Gastrocnemius medialis (tissue), 4 donors: ENCODE measurements around the gene THADA. TPM values are rescaled to one million over a fixed set of nuclear protein-coding genes. Genes with fewer than 3 reads are reported as not detected.
"Not testable (repeated sequence)": the region's sequence is repeated elsewhere in the genome, so short reads cannot be mapped to it uniquely, and the experiment has no call there.

Experiments used
- ATAC-seq, 2 donors: fragments of 150-250 bp; one replicate each; pipeline ENCODE4 v1.9.1; 2016
- DNase-seq, 2 donors: peaks; one replicate each; pipeline ENCODE4 v3.0.0-alpha.2; 2019
- H3K27ac ChIP-seq, 4 donors: fragments of 200-600 bp; sonication (generic); 1 replicate in 1 of 4; 2 replicates in 3 of 4; pipeline ENCODE4 v1.5.1; 2016 to 2018; ENCODE audit warnings: mild to moderate bottlenecking in 2 of 4, moderate library complexity in 1 of 4
- H3K27me3 ChIP-seq, 3 donors: fragments of 200-600 bp; sonication (generic) in 2 of 3; 1 replicate in 1 of 3; 2 replicates in 2 of 3; pipeline versions ENCODE4 v1.5.1 to v1.6.0; 2016 to 2019; ENCODE audit warnings: mild to moderate bottlenecking in 1 of 3, moderate library complexity in 1 of 3
- H3K36me3 ChIP-seq, 2 donors: fragments of 200-600 bp; sonication (generic) in 1 of 2; one replicate each; pipeline ENCODE4 v1.5.1; 2017 to 2018
- H3K4me1 ChIP-seq, 2 donors: fragments of 200-600 bp; sonication (generic) in 1 of 2; one replicate each; pipeline ENCODE4 v1.5.1; 2016 to 2017; ENCODE audit warnings: mild to moderate bottlenecking in 2 of 2
- H3K4me3 ChIP-seq, 4 donors: fragments of 200-600 bp; sonication (generic) in 3 of 4; 1 replicate in 1 of 4; 2 replicates in 3 of 4; pipeline ENCODE4 v1.5.1; 2016 to 2019; ENCODE audit warnings: mild to moderate bottlenecking in 2 of 4
- H3K9me3 ChIP-seq, 3 donors: fragments of 200-600 bp; sonication (generic) in 2 of 3; 1 replicate in 1 of 3; 2 replicates in 2 of 3; pipeline ENCODE4 v1.5.1; 2016 to 2019
- CTCF ChIP-seq, 5 experiments: fragments of 450-650 bp in 3 of 5; fragments of 200-600 bp in 2 of 5; sonication (generic) in 2 of 5; IDR thresholded peaks in 4 of 5; conservative IDR thresholded peaks in 1 of 5; 1 replicate in 4 of 5; 2 replicates in 1 of 5; pipeline ENCODE4 v1.5.1; 2016 to 2019; ENCODE audit warnings: antibody characterized with exemption in 5 of 5, mild to moderate bottlenecking in 3 of 5, moderate library complexity in 3 of 5
- POLR2A ChIP-seq, 2 donors: fragments of 450-650 bp; IDR thresholded peaks; one replicate each; pipeline ENCODE4 v1.6.1; 2017; ENCODE audit warnings: antibody characterized with exemption in 2 of 2, mild to moderate bottlenecking in 2 of 2, moderate library complexity in 2 of 2
- in situ Hi-C, 4 donors: fragments of 200-750 bp; cut with MboI; loops; one replicate each; pipeline versions ENCODE4 v1.15.0 to v1.8.0; 2017; ENCODE audit warnings: low sequenced_read_pairs in 4 of 4
- intact Hi-C: fragments of 100-400 bp; cut with DNase I; formaldehyde crosslinking; loops from one replicate; pipeline ENCODE4 v1.15.1; 2023; ENCODE audit warnings: low total_unique reads
- total RNA-seq, 4 donors: library from RNA; depleted of rRNA; stranded (reverse); fragments of >200 nt; gene quantifications; one replicate each; pipeline versions ENCODE4 v1.1.0 to v1.2.3, GENCODE V29; 2016

The THADA gene
- total RNA-seq, 4 donors from 2014 or later: 13.6 to 19.0 (median 16.2) TPM

- Histone ChIP-seq H3K4me1 (peaks cover 23 to 35% of the 10 kb centered on the region in 2 donors), H3K36me3 (no peaks in the 10 kb centered on the region), H3K27me3 (no peaks in the 10 kb centered on the region), H3K27ac (peak overlapping the region in 3 of 4 donors; percentile 1 to 57 (median 2)), H3K9me3 (no peaks in the 10 kb centered on the region), H3K4me3 (no peak overlapping the region)
- intact Hi-C loops (loop anchor here (5.0 kb wide), 1 partner anchor 33 kb away; no protein-coding TSS in a partner anchor), in situ Hi-C loops (no loop called here)
- TF ChIP-seq POLR2A (IDR thresholded peaks at IDR 0.05): no peak
- no peak for TF ChIP-seq CTCF (IDR thresholded peaks at IDR 0.05 in 4 of 5, conservative IDR thresholded peaks at IDR 0.05 in 1 of 5)
- ATAC-seq (no peak), DNase-seq (no peak)
Observed at GRCh38 chr2:43300222-43300621, 295.6 kb downstream of the THADA start.

GRCh38 chr2:43298500-43298899 is 297.3 kb downstream of the THADA start:
- Histone ChIP-seq H3K9me3 (no peaks in the 10 kb centered on the region), H3K4me3 (no peak overlapping the region), H3K36me3 (no peaks in the 10 kb centered on the region), H3K4me1 (peaks cover 20 to 36% of the 10 kb centered on the region in 2 donors), H3K27me3 (no peaks in the 10 kb centered on the region), H3K27ac (no peak overlapping the region)
- no peak for DNase-seq
- no peak for ATAC-seq
- in situ Hi-C loops (no loop called here), intact Hi-C loops (no loop called here)
- TF ChIP-seq CTCF (IDR thresholded peaks at IDR 0.05 in 4 of 5, conservative IDR thresholded peaks at IDR 0.05 in 1 of 5): no peak
- TF ChIP-seq POLR2A (IDR thresholded peaks at IDR 0.05): no peak

- H3K27me3 ChIP-seq, ATAC-seq, H3K9me3 ChIP-seq, in situ Hi-C loops, intact Hi-C loops, H3K27ac ChIP-seq, H3K36me3 ChIP-seq, H3K4me3 ChIP-seq, DNase-seq: not testable (repeated sequence)
- peaks cover 27 to 41% of the 10 kb centered on the region in 2 donors for H3K4me1 ChIP-seq
Observed at GRCh38 chr2:43297740-43298139, 298.1 kb downstream of the THADA start.

- ATAC-seq (no peak), DNase-seq (no peak)
- in situ Hi-C loops (no loop called here), intact Hi-C loops (no loop called here)
- TF ChIP-seq CTCF (IDR thresholded peaks at IDR 0.05 in 4 of 5, conservative IDR thresholded peaks at IDR 0.05 in 1 of 5) (no peak), POLR2A (IDR thresholded peaks at IDR 0.05) (no peak)
- Histone ChIP-seq H3K4me3 (no peak overlapping the region), H3K4me1 (peaks cover 17 to 22% of the 10 kb centered on the region in 2 donors), H3K36me3 (no peaks in the 10 kb centered on the region), H3K9me3 (no peaks in the 10 kb centered on the region), H3K27me3 (no peaks in the 10 kb centered on the region), H3K27ac (peak overlapping the region; percentile 76 to 92 (median 84))
Observed at GRCh38 chr2:43294973-43295603, 300.8 kb downstream of the THADA start.

GRCh38 chr2:43293744-43294695 is 301.8 kb downstream of the THADA start:
- no peaks in the 10 kb centered on the region for H3K36me3 ChIP-seq
- no peaks in the 10 kb centered on the region for H3K9me3 ChIP-seq
- peak overlapping the region; percentile 76 to 92 (median 84) for H3K27ac ChIP-seq
- H3K4me3 ChIP-seq: no peak overlapping the region
- DNase-seq (peak; percentile 73 to 78), ATAC-seq (peak; percentile 100)
- intact Hi-C loops: loop anchor here (2.0 kb wide), 1 partner anchor 117 kb away; no protein-coding TSS in a partner anchor
- peaks cover 17 to 22% of the 10 kb centered on the region in 2 donors for H3K4me1 ChIP-seq
- H3K27me3 ChIP-seq: no peaks in the 10 kb centered on the region
- TF ChIP-seq POLR2A (IDR thresholded peaks at IDR 0.05): peak in 1 of 2 donors; percentile 20
- no peak for TF ChIP-seq CTCF (IDR thresholded peaks at IDR 0.05 in 4 of 5, conservative IDR thresholded peaks at IDR 0.05 in 1 of 5)
- in situ Hi-C loops: no loop called here
